HG02571 (cell line): ENCODE data around the gene CD300H.

Source experiments
- ATAC-seq: cut with Tn5 transposase; IDR thresholded peaks from one replicate; pipeline ENCODE4 v1.9.1; 2021; ENCODE audit warnings: mild to moderate bottlenecking, moderate library complexity; ENCODE audit not compliant: unreplicated experiment

Gene CD300H

GRCh38 chr17:74567397-74567796 is at the start of gene CD300H:
Gene CD300H (minus strand): TSS chr17:74567509.
- no peak for ATAC-seq

DNA sequence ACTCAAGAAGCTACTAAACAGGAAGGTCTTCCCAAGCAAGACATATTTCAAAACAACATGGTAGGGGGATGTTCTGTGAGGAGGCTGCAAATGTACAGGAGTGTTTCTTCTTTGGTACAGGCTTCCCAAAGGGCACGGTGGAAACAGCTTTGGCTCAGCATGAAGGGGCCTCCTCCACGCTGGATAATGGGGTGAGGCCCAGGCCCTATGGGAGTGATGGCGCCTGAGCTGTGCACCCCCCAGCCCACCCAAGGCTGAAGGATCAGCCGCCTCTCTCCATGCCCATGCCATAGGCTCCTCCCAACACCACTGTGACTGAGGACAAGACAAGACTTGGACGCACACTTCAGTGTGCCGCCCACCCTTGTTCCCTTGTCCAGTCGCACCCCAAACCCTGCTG is 49.4 kb upstream of the CD300H start:
- no peak for ATAC-seq

- no peak for ATAC-seq
These were observed 44.7 kb upstream of the CD300H start for GRCh38 chr17:74612046-74612445.

GRCh38 chr17:74610108-74610507 is 42.8 kb upstream of the CD300H start:
- ATAC-seq: no peak

- no peak for ATAC-seq
These were observed 41.2 kb upstream of the CD300H start for GRCh38 chr17:74608511-74608910.

DNA sequence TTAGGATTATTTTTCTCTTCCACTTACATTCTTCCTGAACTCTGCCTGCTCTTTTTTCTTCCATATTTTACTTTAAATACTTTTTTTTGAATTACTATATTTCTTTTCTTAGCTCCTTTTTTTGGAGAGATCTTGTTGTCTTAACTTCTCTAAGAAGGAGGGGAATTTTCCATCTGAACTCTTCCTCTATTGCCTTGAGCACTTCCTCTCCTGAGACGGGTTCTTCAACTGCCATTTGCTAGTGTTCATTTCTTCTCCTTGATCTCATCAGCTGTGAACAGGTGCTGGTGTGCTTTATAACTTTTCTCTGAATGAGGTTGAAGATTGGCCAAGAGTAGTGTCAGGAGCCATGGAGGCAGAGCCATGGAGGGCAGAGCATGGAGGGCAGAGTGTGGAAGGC is 39.9 kb upstream of the CD300H start:
- ATAC-seq: no peak

- ATAC-seq: no peak
These were observed 38.7 kb upstream of the CD300H start for GRCh38 chr17:74606050-74606449.

DNA sequence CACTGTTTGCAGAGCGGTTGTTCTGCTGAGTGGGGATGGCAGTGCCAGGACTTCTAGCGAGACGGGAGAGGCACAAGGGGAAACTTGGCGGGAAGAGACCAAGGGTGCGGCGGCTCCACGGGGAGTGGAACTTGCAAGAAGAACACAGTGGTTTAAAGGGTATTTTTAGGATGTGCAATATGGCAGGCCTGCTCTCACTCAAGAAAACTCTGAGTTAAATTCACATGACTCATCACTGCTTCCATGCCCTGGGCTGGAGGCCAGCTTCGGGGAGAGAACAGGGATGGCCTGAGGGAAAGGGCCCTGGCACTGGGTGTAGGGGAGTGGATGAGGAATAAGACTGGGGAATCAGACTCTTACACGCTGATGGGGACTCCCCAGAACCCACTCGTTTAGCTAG is 38.1 kb upstream of the CD300H start:
- no peak for ATAC-seq

- no peak for ATAC-seq
These were observed 37.5 kb upstream of the CD300H start for GRCh38 chr17:74604761-74605160.

DNA sequence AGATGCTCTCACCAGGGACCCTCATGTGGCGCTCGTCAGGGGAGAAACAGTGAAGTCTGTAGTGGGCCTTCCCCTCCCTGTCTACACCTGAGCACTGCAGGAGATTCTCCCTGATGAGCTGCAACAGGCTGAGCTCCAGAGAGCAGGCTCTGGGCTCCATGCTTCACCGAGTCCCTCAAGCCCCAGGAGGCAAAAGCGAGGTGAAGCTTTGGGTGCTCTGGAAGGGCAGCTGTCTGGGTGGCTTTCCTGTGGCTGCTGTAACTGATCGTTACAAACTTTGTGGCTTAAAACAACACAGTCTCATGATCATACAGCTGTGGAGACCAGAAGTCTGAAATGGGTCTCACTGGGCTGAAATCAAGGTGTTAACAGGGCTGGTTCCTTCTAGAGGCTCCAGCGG is 36.9 kb upstream of the CD300H start:
- ATAC-seq: no peak

DNA sequence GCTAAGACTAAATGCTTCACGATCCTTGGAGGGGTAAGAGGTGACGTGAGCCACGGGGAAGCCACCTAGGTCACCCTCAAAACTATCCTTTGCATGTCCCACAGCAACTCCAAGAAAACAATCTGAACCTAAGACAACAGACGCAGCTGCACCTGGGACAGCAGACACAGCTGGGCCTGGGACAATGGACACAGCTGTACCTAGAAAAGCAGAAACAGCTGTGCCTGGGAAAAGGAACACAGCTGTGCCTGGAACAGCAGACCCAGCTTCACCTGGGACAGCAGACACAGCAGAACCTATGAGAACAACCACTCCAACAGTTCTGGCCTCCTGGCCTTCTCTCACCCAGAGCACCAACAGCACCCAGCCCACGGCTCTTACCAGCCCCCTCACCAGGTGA is 36.4 kb upstream of the CD300H start:
- no peak for ATAC-seq

DNA sequence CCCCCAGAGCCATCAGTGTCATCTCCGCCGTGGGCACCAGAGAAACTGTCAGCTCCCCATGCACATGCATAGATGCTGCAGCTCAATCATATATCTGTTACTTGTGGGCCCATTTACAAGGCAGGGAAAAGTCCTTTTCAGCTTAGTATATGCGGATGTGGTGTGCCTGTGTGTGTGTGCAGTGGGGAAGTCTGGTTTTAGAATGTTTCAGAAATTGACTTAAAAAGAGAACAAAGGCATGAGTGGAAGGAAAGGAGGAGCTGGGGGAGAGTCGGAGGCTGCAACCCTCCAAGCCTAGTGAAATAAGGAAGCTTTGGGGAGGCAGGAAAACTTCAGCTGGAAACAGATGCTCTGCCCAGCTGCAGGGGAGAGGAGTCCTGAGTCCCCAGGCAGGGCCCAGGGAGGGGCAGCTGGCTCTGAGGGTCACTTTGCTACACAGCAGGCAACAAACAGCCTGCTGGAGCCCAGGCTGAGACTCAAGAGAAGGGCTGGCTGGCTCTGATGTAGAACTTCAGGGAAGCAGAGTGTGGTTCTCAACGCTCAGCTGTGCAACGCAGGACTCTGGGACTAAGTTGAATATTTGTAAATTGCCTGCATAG is 35.8 kb upstream of the CD300H start:
- no peak for ATAC-seq

GRCh38 chr17:74601944-74602572 is 34.7 kb upstream of the CD300H start:
- no peak for ATAC-seq

DNA sequence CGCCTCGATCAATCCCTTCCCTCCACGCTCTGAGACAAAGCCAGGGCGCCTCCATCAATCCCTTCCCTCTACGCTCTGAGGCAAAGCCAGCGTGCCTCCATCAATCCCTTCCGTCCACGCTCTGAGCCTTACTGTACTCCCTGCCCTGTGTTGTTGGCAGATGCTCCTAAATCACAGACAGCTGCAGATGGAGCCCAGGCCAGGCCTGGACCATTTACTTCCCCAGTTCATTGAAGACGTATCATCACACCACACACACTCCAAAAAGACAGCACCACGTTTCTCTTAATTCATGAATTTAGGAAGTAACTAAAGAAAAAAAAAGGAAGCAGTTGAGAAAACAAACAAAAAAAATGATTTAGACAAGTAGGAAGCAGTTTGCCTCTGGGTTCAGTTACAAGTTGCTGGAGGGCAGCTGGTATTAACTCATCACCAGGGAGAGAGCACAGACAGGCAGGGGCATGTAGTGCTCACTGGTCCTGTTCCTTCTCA is 32.2 kb upstream of the CD300H start:
- no peak for ATAC-seq

DNA sequence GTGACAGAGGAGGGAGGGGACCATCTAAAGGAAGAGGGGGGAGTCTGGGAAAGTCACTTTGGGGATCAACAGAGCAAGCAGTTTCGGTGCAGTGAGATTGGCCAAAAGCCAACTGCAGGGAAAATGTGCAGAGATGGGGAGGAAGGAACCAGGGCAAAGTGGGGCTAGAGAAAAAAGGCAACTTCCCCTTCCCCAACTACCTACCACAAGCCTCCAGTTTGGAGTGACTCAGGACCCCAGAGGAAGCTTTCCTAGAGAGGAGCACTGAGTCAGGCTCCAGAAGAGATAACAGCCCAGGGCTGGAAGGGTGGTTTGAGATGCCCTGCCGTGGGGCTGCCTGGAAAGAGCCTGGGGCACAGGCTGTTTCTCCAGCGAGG is 31.7 kb upstream of the CD300H start:
- ATAC-seq: no peak

GRCh38 chr17:74598346-74599022 is 31.2 kb upstream of the CD300H start:
- no peak for ATAC-seq

- no peak for ATAC-seq
These were observed 29.9 kb upstream of the CD300H start for GRCh38 chr17:74597069-74597790.

DNA sequence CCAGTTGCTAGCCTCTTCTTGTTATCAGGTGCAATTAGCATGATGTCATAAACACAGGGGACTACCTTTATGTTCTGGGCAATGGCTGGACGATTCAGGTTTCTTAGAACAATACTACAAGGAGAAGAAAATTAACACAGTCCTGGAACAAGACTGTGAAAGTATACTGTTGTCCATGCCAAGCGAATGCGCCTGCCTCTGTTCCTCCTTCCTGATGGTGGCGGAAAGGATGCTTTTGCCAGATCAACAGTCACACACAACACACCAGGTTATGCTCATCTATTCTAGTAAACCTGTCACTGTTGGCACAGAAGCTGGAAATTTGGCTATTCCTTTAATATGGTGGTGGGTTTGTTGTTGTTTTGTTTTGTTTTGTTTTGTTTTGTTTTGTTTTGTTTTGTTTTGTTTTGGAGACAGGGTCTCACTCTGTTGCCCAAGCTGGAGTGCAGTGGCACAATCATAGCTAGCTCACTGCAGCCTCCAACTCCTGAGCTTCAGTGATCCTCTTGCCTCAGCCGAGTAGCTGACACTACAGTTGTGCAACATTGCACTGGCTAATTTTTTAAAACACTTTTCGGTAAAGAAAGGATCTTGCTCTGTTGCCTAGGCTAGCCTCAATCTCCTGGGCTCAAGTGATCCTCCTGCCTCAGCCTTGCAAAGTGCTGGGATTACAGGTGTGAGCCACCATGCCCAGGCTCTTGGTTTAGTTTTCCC is 27.9 kb upstream of the CD300H start:
- ATAC-seq: no peak

DNA sequence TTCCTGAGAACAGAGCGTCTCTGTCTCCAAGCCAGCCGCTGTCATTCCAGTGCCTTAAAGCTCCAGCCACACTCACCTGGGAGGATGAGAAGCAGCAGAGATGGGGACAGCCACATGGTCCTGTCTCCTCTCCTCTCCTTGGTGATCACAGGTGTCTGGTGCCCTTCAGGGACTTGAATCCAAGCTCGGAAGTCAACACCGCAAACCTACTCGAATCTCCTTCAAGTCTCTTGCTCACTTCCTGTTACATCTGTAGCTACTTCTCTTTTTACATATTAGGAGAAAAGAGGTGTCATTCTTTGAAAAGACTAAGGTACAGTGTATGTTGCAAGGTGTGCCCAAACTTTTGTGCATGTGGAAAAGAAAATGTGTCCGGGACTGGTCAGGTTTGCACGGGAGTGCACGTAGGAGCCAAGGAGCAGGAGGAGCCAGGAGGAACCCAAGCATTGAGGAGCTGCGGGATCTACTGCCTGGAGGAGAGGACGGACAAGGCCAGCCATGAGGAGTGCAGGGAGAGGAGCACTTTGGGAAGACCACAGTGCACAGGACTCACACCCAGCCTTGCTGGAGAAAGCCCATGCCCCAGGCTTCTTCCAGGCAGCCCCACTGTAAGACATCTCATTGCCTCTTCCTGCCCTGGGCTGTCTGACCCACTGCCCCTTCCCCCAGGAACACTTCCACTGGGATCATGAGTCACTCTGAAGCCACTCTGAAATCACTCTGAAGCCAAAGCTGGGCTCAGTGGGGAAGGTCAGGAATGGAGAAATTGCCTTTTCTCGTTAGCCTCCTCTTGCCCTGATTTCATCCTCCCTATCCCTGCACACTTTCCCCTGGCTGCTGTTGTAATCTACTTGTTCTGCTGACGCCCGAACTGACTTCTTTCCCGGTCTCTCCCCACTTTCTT is 25.0 kb upstream of the CD300H start, which contains the start of gene CD300LD:
Gene CD300LD, minus strand, starts transcription at position 197 of the 904 bp plus-strand sequence. Its CDS starts 81 bp downstream, at position 116.
- no peak for ATAC-seq

DNA sequence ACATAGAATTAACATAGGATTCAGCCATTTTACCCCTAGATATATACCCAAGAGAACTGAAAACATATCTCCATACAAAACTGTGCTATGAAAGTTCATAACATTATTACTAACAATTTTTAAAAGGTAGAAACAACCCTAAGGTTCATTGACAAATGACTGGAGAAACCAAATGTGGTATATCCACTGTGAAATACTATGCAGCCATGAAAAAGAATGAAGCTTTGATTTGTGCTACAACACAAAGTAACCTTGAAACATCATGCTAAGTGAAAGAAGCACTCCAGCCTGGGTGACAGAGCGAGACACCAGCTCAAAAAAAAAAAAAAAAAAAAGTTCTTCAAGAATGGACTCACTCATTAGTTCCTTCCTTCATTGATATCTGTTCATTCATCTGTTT is 24.2 kb upstream of the CD300H start:
- no peak for ATAC-seq
